Transverse colon (tissue), 4 donors: ENCODE data around the gene MT1B. TPM values are rescaled to one million over a fixed set of nuclear protein-coding genes. Genes with fewer than 3 reads are reported as not detected.
A peak's percentile ranks its signal among the peaks of the same experiment; 100 is the strongest.

ENCODE experiments used
- DNase-seq: peaks from one replicate; pipeline ENCODE4 v3.0.0-alpha.2; 2019
- H3K27ac ChIP-seq, 4 donors: fragments of 200-600 bp; sonication (generic); 2 replicates each; pipeline ENCODE4 v1.5.1; 2016 to 2018; ENCODE audit warnings: inconsistent platforms in 4 of 4
- H3K27me3 ChIP-seq: fragments of 200-600 bp; sonication (generic); 2 replicates; pipeline ENCODE4 v1.5.1; 2017; ENCODE audit warnings: inconsistent platforms
- H3K36me3 ChIP-seq, 4 donors: fragments of 200-600 bp; sonication (generic); 2 replicates each; pipeline ENCODE4 v1.5.1; 2017 to 2019; ENCODE audit warnings: inconsistent platforms in 4 of 4
- H3K4me1 ChIP-seq, 4 donors: fragments of 200-600 bp; sonication (generic); 2 replicates each; pipeline ENCODE4 v1.5.1; 2017 to 2020; ENCODE audit warnings: inconsistent platforms in 4 of 4
- H3K4me3 ChIP-seq, 4 donors: fragments of 200-600 bp; sonication (generic); 1 replicate in 1 of 4; 2 replicates in 3 of 4; pipeline versions ENCODE4 v1.5.1 to v1.6.1; 2017 to 2019; ENCODE audit warnings: inconsistent platforms in 4 of 4
- H3K9me3 ChIP-seq, 2 donors: fragments of 200-600 bp; sonication (generic); 2 replicates each; pipeline ENCODE4 v1.5.1; 2017 to 2019; ENCODE audit warnings: inconsistent platforms in 2 of 2
- EP300 ChIP-seq: sonication (generic); formaldehyde crosslinking; IDR thresholded peaks from one replicate; pipeline ENCODE4 v1.6.1; 2017; ENCODE audit warnings: antibody characterized with exemption, low read depth
- POLR2A ChIP-seq: fragments of 450-650 bp; IDR thresholded peaks from one replicate; pipeline ENCODE4 v1.6.1; 2016; ENCODE audit warnings: antibody characterized with exemption, mild to moderate bottlenecking, moderate library complexity
- POLR2AphosphoS5 ChIP-seq, 3 donors: sonication (generic); formaldehyde crosslinking; IDR thresholded peaks; one replicate each; pipeline ENCODE4 v1.6.1; 2016; ENCODE audit warnings: antibody characterized with exemption in 3 of 3
- WGBS, 2 donors: methylation state at CpG; one replicate each; pipeline ENCODE4 v1.1.5; 2018; ENCODE audit warnings: low coverage in 1 of 2; 5-methylcytosine and 5-hydroxymethylcytosine counted together
- in situ Hi-C, 4 donors: fragments of 200-750 bp; cut with MboI; loops; one replicate each; pipeline versions ENCODE4 v1.15.0 to v1.15.1; 2017; ENCODE audit warnings: low sequenced_read_pairs in 3 of 4, low pct_ligation_motif_present in 1 of 4, low pct_unique_long_range_greater_than_20kb in 1 of 4
- intact Hi-C: fragments of 100-400 bp; cut with DNase I; formaldehyde crosslinking; loops from one replicate; pipeline ENCODE4 v1.15.1; 2023; ENCODE audit warnings: low total_unique reads
- total RNA-seq, 4 donors: library from RNA; depleted of rRNA; stranded (reverse); fragments of >200 nt; gene quantifications; one replicate each; pipeline ENCODE4 v1.1.0, GENCODE V29; 2016
- TF ChIP-seq, protein P1 (sequence below), 5 experiments: fragments of 200-600 bp in 3 of 5; fragments of 450-650 bp in 2 of 5; sonication (generic) in 3 of 5; IDR thresholded peaks; 1 replicate in 2 of 5; 2 replicates in 3 of 5; pipeline ENCODE4 v1.5.1; 2016 to 2017; ENCODE audit warnings: antibody characterized with exemption in 5 of 5, inconsistent platforms in 3 of 5, mild to moderate bottlenecking in 2 of 5, moderate library complexity in 1 of 5

MT1B gene
- total RNA-seq, 4 donors from 2014 or later, result not detected

DNA sequence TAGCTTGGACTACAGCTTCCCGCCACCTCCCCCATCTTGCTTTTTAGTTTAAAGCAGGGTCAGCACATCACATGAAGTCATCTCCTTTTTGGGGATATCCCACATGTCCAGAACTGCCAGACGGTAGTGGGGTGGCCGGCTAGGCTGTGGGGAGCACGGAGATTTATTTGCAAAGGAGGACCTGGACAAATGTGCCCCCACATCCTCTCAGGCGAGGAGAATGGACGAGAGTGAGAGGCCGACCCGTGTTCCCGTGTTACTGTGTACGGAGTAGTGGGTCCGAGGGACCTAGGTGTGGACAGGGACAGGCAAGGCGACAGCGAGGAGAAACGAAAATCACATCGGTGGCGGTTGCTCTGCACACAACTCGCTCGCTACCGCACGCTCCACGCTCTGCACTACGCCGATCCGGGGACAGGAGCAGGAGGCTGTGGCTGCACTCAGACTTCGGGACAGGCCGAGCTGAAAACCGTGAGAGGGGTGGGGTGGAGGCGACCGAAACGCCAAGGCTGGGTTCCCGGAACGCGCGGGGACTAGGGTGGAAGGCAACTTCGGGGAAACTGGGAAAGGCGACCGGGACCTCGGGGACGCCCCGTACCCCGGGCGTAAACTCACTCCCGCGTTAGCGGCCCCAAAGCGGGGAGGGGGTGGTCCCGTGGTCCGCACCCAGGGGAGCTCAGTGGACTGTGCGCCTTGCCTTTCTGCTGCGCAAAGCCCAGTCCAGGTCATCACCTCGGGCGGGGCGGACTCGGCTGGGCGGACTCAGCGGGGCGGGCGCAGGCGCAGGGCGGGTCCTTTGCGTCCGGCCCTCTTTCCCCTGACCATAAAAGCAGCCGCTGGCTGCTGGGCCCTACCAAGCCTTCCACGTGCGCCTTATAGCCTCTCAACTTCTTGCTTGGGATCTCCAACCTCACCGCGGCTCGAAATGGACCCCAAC is 13.6 kb upstream of the MT1B start, which contains the start of gene MT1A:
MT1A (plus strand) TSS at position 853 of the 937 bp plus-strand sequence; CDS start at position 926, 73 bp downstream.
- DNase-seq, result peak; percentile 82
- TF ChIP-seq POLR2AphosphoS5 (IDR thresholded peaks at IDR 0.05) (peak; percentile 51 to 76 (median 68)), EP300 (peak; percentile 61), POLR2A (peak; percentile 76)
- TF ChIP-seq, protein P1, sequence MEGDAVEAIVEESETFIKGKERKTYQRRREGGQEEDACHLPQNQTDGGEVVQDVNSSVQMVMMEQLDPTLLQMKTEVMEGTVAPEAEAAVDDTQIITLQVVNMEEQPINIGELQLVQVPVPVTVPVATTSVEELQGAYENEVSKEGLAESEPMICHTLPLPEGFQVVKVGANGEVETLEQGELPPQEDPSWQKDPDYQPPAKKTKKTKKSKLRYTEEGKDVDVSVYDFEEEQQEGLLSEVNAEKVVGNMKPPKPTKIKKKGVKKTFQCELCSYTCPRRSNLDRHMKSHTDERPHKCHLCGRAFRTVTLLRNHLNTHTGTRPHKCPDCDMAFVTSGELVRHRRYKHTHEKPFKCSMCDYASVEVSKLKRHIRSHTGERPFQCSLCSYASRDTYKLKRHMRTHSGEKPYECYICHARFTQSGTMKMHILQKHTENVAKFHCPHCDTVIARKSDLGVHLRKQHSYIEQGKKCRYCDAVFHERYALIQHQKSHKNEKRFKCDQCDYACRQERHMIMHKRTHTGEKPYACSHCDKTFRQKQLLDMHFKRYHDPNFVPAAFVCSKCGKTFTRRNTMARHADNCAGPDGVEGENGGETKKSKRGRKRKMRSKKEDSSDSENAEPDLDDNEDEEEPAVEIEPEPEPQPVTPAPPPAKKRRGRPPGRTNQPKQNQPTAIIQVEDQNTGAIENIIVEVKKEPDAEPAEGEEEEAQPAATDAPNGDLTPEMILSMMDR (IDR thresholded peaks at IDR 0.05), result no peak
- intact Hi-C loops, result no loop called here
- peak within 1 kb of the TSS; percentile 1 to 60 (median 41) for H3K4me3 ChIP-seq
- WGBS, 2 donors, result 11 to 40% methylated on average over 3 to 65 of the region's 68 CpGs
- in situ Hi-C loops, result no loop called here
- peaks cover 14 to 33% (median 22%) of the 10 kb centered on the region in 4 donors for H3K4me1 ChIP-seq
- no peaks in the 10 kb centered on the region for H3K36me3 ChIP-seq
- H3K9me3 ChIP-seq, result no peaks in the 10 kb centered on the region
- H3K27me3 ChIP-seq, result peaks cover 72% of the 10 kb centered on the region
- peak within 1 kb of the TSS; percentile 52 to 65 (median 56) for H3K27ac ChIP-seq

DNA sequence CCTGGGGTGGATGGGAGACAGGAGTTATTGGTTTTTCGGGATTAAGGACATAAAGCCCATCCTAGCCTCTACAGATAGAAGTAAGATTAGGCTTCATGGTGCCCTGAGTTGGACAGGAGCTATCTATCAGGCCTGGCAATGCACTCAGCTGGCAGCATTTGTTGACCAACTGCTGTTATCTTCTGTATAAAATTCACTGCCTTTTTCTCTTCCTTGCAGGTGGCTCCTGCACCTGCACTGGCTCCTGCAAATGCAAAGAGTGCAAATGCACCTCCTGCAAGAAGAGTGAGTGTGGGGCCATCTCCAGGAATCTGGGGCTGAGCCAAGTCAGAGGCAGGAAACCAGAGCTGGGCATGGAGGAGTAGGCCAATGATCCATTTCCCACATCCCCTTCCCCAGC is 12.6 kb upstream of the MT1B start:
- Histone ChIP-seq H3K27me3 (peaks cover 72% of the 10 kb centered on the region), H3K27ac (peak overlapping the region in 1 of 4 donors; percentile 21), H3K4me3 (no peak overlapping the region), H3K36me3 (no peaks in the 10 kb centered on the region), H3K9me3 (no peaks in the 10 kb centered on the region), H3K4me1 (peaks cover 18 to 42% (median 31%) of the 10 kb centered on the region in 4 donors)
- in situ Hi-C loops (no loop called here), intact Hi-C loops (no loop called here)
- no peak for DNase-seq
- TF ChIP-seq EP300, result no peak
- TF ChIP-seq POLR2AphosphoS5 (IDR thresholded peaks at IDR 0.05), result no peak
- TF ChIP-seq, protein P1 (IDR thresholded peaks at IDR 0.05), result no peak
- no peak for TF ChIP-seq POLR2A
- WGBS, 2 donors, result 57% methylated on average over 1 of the region's 1 CpG; no CpG with 5 or more reads in 1 of the 2 donors

DNA sequence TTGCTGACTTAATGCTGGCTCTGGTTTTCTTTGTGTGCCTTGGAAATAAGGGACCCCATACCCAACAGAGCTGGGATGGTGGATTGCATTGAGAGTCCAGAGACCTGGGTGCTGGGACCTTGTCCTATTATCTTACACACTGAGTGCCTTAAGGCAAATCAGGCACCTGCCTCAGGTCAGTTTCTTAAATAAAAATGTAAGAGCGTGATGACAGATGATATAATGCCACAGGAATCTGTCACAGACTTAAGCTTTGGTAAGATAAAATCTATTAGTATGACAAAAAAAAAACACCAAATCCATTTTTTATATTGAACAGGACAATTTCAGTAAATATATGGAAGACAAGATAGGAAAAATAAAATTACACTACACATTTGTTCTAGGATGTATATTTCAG is 11.6 kb upstream of the MT1B start:
- Histone ChIP-seq H3K4me1 (peaks cover 18 to 39% (median 30%) of the 10 kb centered on the region in 4 donors), H3K4me3 (no peak overlapping the region), H3K27me3 (peaks cover 70% of the 10 kb centered on the region), H3K36me3 (no peaks in the 10 kb centered on the region), H3K9me3 (no peaks in the 10 kb centered on the region), H3K27ac (no peak overlapping the region)
- WGBS, 2 donors, result 60 to 80% methylated on average over 1 of the region's 1 CpG
- in situ Hi-C loops, result no loop called here
- intact Hi-C loops, result no loop called here
- no peak for TF ChIP-seq POLR2A
- TF ChIP-seq POLR2AphosphoS5 (IDR thresholded peaks at IDR 0.05), result no peak
- TF ChIP-seq EP300, result no peak
- TF ChIP-seq, protein P1 (IDR thresholded peaks at IDR 0.05), result no peak
- no peak for DNase-seq

DNA sequence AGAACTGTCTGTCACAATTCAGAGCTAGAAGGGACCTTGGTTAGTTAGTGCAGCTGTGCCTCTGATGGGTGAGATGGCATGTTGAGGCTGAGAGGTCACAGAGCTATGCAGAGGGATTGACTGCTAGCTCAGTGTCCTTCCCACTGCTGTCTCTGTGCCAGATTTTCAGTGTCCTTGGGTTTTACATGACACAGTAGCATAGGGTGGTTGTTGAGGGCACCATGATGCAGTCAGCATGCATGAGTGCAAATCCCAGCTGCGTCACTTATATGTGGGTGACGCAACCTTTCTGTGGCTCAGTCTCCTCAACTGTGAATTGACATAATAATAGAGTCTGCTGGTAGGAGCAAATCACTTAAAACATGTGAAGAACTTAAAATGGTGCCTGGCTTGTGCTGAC is 10.5 kb upstream of the MT1B start:
- Histone ChIP-seq H3K9me3 (no peaks in the 10 kb centered on the region), H3K4me1 (peaks cover 13 to 34% (median 24%) of the 10 kb centered on the region in 4 donors), H3K27ac (no peak overlapping the region), H3K36me3 (no peaks in the 10 kb centered on the region), H3K27me3 (peaks cover 64% of the 10 kb centered on the region), H3K4me3 (no peak overlapping the region)
- DNase-seq, result no peak
- in situ Hi-C loops (no loop called here), intact Hi-C loops (no loop called here)
- 86 to 97% methylated on average over 2 of the region's 2 CpGs for WGBS, 2 donors
- TF ChIP-seq POLR2A (no peak), EP300 (no peak), POLR2AphosphoS5 (IDR thresholded peaks at IDR 0.05) (no peak)
- TF ChIP-seq, protein P1 (IDR thresholded peaks at IDR 0.05), result no peak
